Esophagus squamous epithelium (tissue), 4 donors: Measurements from ENCODE around the gene PRRT3.

Source experiments
- CTCF ChIP-seq, 6 experiments: fragments of 450-650 bp in 4 of 6; fragments of 200-600 bp in 2 of 6; sonication (generic) in 2 of 6; IDR thresholded peaks; one replicate each; pipeline ENCODE4 v1.5.1; 2016 to 2019; ENCODE audit warnings: antibody characterized with exemption in 6 of 6, mild to moderate bottlenecking in 4 of 6, moderate library complexity in 4 of 6
- POLR2A ChIP-seq, 4 donors: fragments of 450-650 bp; IDR thresholded peaks; one replicate each; pipeline ENCODE4 v1.6.1; 2017; ENCODE audit warnings: antibody characterized with exemption in 4 of 4, mild to moderate bottlenecking in 4 of 4, moderate library complexity in 3 of 4

DNA sequence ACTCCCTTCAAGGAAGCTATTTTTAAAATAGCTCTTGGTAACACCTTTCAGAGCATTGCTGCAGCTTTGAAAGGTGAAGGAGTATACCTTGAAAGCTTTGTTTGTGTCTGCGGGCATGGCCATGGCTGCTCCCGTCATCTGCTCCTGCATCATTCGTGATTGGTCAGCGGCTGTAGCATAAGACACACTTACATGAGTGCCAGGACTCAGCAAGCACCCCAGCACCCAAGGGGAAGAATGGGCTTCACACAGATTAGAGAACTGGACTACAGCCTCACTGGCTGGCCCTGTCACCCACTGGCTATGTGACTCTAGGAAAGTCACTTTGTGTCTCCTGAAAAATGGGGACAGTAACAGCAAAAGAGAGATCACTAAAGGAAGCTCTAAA lies 17.4 kb upstream of the PRRT3 start:
- TF ChIP-seq POLR2A (IDR thresholded peaks at IDR 0.05), result no peak
- no peak for TF ChIP-seq CTCF (IDR thresholded peaks at IDR 0.05)
